Neural progenitor cell (in vitro differentiated cells): ENCODE data around the gene FHL2. TPM values are rescaled to one million over a fixed set of nuclear protein-coding genes. Genes with fewer than 3 reads are reported as not detected.

ENCODE experiments used
- DNase-seq: peaks from one replicate; pipeline ENCODE4 v3.0.0-alpha.2; 2016; ENCODE audit warnings: low spot score
- H2AFZ ChIP-seq: fragments of 200-600 bp; sonication (generic); replicated peaks from 2 replicates; pipeline ENCODE4 v1.6.1; 2016; ENCODE audit warnings: antibody characterized with exemption
- H3F3A ChIP-seq: fragments of 200-600 bp; sonication (generic); 2 replicates; pipeline ENCODE4 v1.6.1; 2016; ENCODE audit warnings: antibody characterized with exemption, low read depth
- H3K27ac ChIP-seq: fragments of 200-600 bp; sonication (generic); 2 replicates; pipeline ENCODE4 v1.5.1; 2016; ENCODE audit warnings: mild to moderate bottlenecking
- H3K27me3 ChIP-seq: fragments of 200-600 bp; sonication (generic); 2 replicates; pipeline ENCODE4 v1.6.1; 2016; ENCODE audit warnings: mild to moderate bottlenecking, moderate library complexity
- H3K36me3 ChIP-seq: fragments of 200-600 bp; sonication (generic); 2 replicates; pipeline ENCODE4 v1.5.1; 2016
- H3K4me1 ChIP-seq: fragments of 200-600 bp; sonication (generic); 2 replicates; pipeline ENCODE4 v1.6.1; 2016; ENCODE audit warnings: mixed run types
- H3K4me2 ChIP-seq: fragments of 200-600 bp; sonication (generic); 2 replicates; pipeline ENCODE4 v1.6.1; 2016
- H3K4me3 ChIP-seq: fragments of 200-600 bp; sonication (generic); 2 replicates; pipeline ENCODE4 v1.5.1; 2016
- H3K79me2 ChIP-seq: fragments of 200-600 bp; sonication (generic); 2 replicates; pipeline ENCODE4 v1.6.1; 2016; ENCODE audit warnings: low read depth
- H3K9ac ChIP-seq: fragments of 200-600 bp; sonication (generic); 2 replicates; pipeline ENCODE4 v1.6.1; 2016
- H3K9me3 ChIP-seq: fragments of 200-600 bp; sonication (generic); 2 replicates; pipeline ENCODE4 v1.5.1; 2016; ENCODE audit warnings: low read depth
- H4K20me1 ChIP-seq: fragments of 200-600 bp; sonication (generic); 2 replicates; pipeline ENCODE4 v1.6.1; 2016; ENCODE audit warnings: low read depth
- H3K27ac Mint-ChIP-seq: 3 replicates; pipeline ENCODE4 v1.8.0; 2021; ENCODE audit warnings: mixed read lengths
- H3K27me3 Mint-ChIP-seq: 2 replicates; pipeline ENCODE4 v1.8.0; 2022; ENCODE audit warnings: low read depth, mild to moderate bottlenecking, inconsistent platforms, moderate library complexity, mixed read lengths; ENCODE audit not compliant: insufficient read depth
- H3K36me3 Mint-ChIP-seq: 3 replicates; pipeline ENCODE4 v1.8.0; 2021; ENCODE audit warnings: mixed read lengths
- H3K4me1 Mint-ChIP-seq: 3 replicates; pipeline ENCODE4 v1.8.0; 2021; ENCODE audit warnings: mixed read lengths
- H3K4me3 Mint-ChIP-seq: 3 replicates; pipeline ENCODE4 v1.8.0; 2021; ENCODE audit warnings: mild to moderate bottlenecking, moderate library complexity, mixed read lengths
- H3K9me3 Mint-ChIP-seq: 3 replicates; pipeline ENCODE4 v1.8.0; 2020; ENCODE audit warnings: mixed read lengths
- EZH2 ChIP-seq: fragments of 200-600 bp; sonication (generic); IDR thresholded peaks from 2 replicates; pipeline ENCODE4 v1.6.1; 2017; ENCODE audit warnings: antibody characterized with exemption, mild to moderate bottlenecking, moderate library complexity
- EZH2phosphoT487 ChIP-seq: fragments of 200-600 bp; sonication (generic); IDR thresholded peaks from 2 replicates; pipeline ENCODE4 v1.6.1; 2017; ENCODE audit warnings: antibody characterized with exemption
- total RNA-seq: library from RNA; depleted of rRNA; stranded (reverse); fragments of >200 nt; gene quantifications from 2 replicates; pipeline ENCODE4 v1.2.3, GENCODE V29; 2015; ENCODE audit warnings: low replicate concordance
- TF ChIP-seq, protein P1 (sequence below): fragments of 200-600 bp; sonication (generic); IDR thresholded peaks from 2 replicates; pipeline ENCODE4 v1.5.1; 2017; ENCODE audit warnings: antibody characterized with exemption, mild to moderate bottlenecking

Gene FHL2
- total RNA-seq, 1 donor from 2014 or later, result 17.8 TPM

DNA sequence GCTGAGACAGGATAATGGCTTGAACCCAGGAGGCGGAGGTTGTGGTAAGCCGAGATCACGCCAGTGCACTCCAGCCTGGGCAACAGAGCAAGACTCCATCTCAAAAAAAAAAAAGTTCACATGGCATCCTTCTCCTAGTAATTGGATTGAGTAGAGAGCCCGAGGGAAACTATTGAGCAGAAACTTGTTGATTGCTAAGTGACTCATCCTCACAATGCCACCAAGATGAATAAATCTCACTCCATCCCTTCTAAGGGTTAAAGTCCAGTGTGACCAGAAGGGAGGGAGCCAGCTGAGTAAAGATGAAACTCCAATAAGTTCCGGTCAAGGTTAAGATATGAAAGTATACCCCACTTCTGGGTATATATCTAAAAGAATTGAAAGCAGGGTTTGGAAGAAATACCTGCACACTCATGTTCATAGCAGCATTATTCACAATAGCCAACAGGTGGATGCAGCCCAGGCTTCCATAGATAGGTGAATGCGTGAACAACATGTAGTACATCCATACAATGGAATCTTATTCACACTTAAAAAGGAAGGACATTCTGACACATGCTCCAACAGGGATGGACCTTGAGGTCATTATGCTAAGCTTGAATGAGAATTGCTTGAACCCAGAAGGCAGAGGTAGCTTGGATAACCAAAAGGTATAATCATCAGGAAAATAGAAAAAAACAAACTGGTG, 13.0 kb upstream of the FHL2 start:
- Histone ChIP-seq H2AFZ (no peak overlapping the region), H3K9me3 (no peaks in the 10 kb centered on the region), H4K20me1 (no peaks in the 10 kb centered on the region), H3K4me3 (no peak overlapping the region), H3F3A (no peaks in the 10 kb centered on the region), H3K9ac (no peak overlapping the region), H3K79me2 (no peaks in the 10 kb centered on the region), H3K27ac (no peak overlapping the region), H3K27me3 (no peaks in the 10 kb centered on the region), H3K4me2 (no peak overlapping the region), H3K4me1 (no peaks in the 10 kb centered on the region), H3K36me3 (no peaks in the 10 kb centered on the region)
- no peaks in the 10 kb centered on the region for H3K36me3 Mint-ChIP-seq
- H3K27ac Mint-ChIP-seq, result no peak overlapping the region
- TF ChIP-seq, protein P1, sequence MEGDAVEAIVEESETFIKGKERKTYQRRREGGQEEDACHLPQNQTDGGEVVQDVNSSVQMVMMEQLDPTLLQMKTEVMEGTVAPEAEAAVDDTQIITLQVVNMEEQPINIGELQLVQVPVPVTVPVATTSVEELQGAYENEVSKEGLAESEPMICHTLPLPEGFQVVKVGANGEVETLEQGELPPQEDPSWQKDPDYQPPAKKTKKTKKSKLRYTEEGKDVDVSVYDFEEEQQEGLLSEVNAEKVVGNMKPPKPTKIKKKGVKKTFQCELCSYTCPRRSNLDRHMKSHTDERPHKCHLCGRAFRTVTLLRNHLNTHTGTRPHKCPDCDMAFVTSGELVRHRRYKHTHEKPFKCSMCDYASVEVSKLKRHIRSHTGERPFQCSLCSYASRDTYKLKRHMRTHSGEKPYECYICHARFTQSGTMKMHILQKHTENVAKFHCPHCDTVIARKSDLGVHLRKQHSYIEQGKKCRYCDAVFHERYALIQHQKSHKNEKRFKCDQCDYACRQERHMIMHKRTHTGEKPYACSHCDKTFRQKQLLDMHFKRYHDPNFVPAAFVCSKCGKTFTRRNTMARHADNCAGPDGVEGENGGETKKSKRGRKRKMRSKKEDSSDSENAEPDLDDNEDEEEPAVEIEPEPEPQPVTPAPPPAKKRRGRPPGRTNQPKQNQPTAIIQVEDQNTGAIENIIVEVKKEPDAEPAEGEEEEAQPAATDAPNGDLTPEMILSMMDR, result no peak
- TF ChIP-seq EZH2 (no peak), EZH2phosphoT487 (no peak)
- H3K27me3 Mint-ChIP-seq, result peaks cover 2% of the 10 kb centered on the region
- no peak overlapping the region for H3K4me3 Mint-ChIP-seq
- no peaks in the 10 kb centered on the region for H3K9me3 Mint-ChIP-seq
- no peaks in the 10 kb centered on the region for H3K4me1 Mint-ChIP-seq
- no peak for DNase-seq

DNA sequence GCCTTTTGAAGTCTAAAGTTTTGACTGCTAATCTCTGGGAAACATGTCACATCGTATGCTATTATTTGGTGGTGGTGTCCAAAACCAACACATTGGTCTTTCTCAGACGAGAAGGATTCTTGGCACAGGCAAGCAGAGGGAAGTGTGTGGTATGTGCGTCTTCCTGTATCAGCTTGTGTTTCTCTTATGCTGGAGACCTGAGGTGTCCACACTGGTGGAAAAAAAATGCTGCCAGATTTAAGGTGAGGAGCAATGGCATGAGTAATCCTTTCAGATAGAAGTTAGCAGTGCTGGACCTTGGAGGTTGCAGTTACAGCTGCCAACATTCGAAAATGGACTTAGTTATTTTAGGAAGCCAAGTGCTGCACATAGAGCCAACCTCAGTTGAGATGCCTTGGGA, 11.7 kb upstream of the FHL2 start:
- H3K4me1 ChIP-seq, result no peaks in the 10 kb centered on the region
- H3K27me3 Mint-ChIP-seq, result peaks cover 6% of the 10 kb centered on the region
- H3K9me3 Mint-ChIP-seq, result no peaks in the 10 kb centered on the region
- no peaks in the 10 kb centered on the region for H3K36me3 Mint-ChIP-seq
- H4K20me1 ChIP-seq, result no peaks in the 10 kb centered on the region
- H3K9ac ChIP-seq, result no peak overlapping the region
- H3K9me3 ChIP-seq, result no peaks in the 10 kb centered on the region
- H3K79me2 ChIP-seq, result no peaks in the 10 kb centered on the region
- no peak overlapping the region for H3K4me3 ChIP-seq
- no peak overlapping the region for H2AFZ ChIP-seq
- TF ChIP-seq EZH2phosphoT487 (no peak), EZH2 (no peak)
- TF ChIP-seq, protein P1, result no peak
- no peak overlapping the region for H3K27ac Mint-ChIP-seq
- H3K27me3 ChIP-seq, result no peaks in the 10 kb centered on the region
- H3K27ac ChIP-seq, result no peak overlapping the region
- DNase-seq, result no peak
- H3F3A ChIP-seq, result no peaks in the 10 kb centered on the region
- no peaks in the 10 kb centered on the region for H3K4me1 Mint-ChIP-seq
- H3K4me3 Mint-ChIP-seq, result no peak overlapping the region
- H3K4me2 ChIP-seq, result no peak overlapping the region
- no peaks in the 10 kb centered on the region for H3K36me3 ChIP-seq

DNA sequence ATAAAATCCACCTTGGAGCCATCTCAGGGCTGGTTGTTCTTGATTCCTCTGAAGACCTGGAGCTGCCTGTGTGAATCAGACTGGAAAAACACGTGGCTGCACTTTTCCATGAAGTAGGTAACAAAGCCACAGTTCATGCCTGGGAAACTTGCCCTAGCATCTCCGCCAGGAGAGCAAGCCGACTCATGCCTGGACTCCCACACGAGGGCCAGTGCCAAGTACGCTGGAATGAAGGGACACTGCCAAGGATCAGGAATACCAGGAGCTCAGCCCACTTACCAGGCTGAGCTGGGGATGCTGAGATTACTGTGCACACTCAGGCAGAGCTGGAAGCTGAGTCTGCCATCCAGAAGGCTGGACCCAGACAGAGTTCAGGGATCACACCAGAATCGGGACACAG, 10.9 kb upstream of the FHL2 start:
- no peaks in the 10 kb centered on the region for H3K36me3 Mint-ChIP-seq
- DNase-seq, result no peak
- Histone ChIP-seq H3K4me3 (no peak overlapping the region), H3K4me1 (no peaks in the 10 kb centered on the region), H3K9me3 (no peaks in the 10 kb centered on the region), H3K4me2 (no peak overlapping the region), H4K20me1 (no peaks in the 10 kb centered on the region), H3K9ac (no peak overlapping the region), H3K27ac (no peak overlapping the region), H3K79me2 (no peaks in the 10 kb centered on the region), H3F3A (no peaks in the 10 kb centered on the region), H3K27me3 (no peaks in the 10 kb centered on the region), H3K36me3 (no peaks in the 10 kb centered on the region), H2AFZ (no peak overlapping the region)
- no peak overlapping the region for H3K27ac Mint-ChIP-seq
- no peaks in the 10 kb centered on the region for H3K4me1 Mint-ChIP-seq
- no peak overlapping the region for H3K4me3 Mint-ChIP-seq
- no peak for TF ChIP-seq EZH2phosphoT487
- TF ChIP-seq EZH2, result no peak
- TF ChIP-seq, protein P1, result no peak
- peaks cover 6% of the 10 kb centered on the region for H3K27me3 Mint-ChIP-seq
- H3K9me3 Mint-ChIP-seq, result no peaks in the 10 kb centered on the region
